SK-N-SH (cell line): ENCODE measurements around the gene PCK1. TPM values are rescaled to one million over a fixed set of nuclear protein-coding genes. Genes with fewer than 3 reads are reported as not detected.

Source experiments
- CTCF ChIA-PET: fragments of 300-600, 350-600 bp; formaldehyde crosslinking; extraction: SDS; loops from one replicate; lab custom pipeline; 2021; lab: Yijun Ruan, JAX
- POLR2A ChIA-PET: fragments of 350-600 bp; sonication (Branson Sonifier 250); formaldehyde crosslinking; extraction: SDS; loops from one replicate; lab custom pipeline; 2020; ENCODE audit warnings: antibody characterized with exemption, inconsistent platforms; lab: Yijun Ruan, JAX
- DNase-seq: peaks from one replicate; pipeline ENCODE4 v3.0.0; 2012
- H2AFZ ChIP-seq: fragments of 200-600 bp; sonication (generic); 2 replicates; pipeline ENCODE4 v1.8.1; 2016; ENCODE audit warnings: antibody characterized with exemption, mild to moderate bottlenecking, low read depth
- H3F3A ChIP-seq: fragments of 200-600 bp; sonication (generic); replicated peaks from 2 replicates; pipeline ENCODE3; 2016; ENCODE audit warnings: antibody characterized with exemption, mild to moderate bottlenecking; ENCODE audit not compliant: insufficient read depth
- H3K27ac ChIP-seq, 2 experiments: fragments of 200-500 bp in 1 of 2; fragments of 200-600 bp in 1 of 2; sonication (Bioruptor generic) in 1 of 2; sonication (generic), shearing (Covaris generic) in 1 of 2; 2 replicates each; pipeline versions ENCODE4 v1.5.1 to v1.6.1; 2014 to 2016; ENCODE audit warnings: low read depth in 2 of 2, inconsistent platforms in 1 of 2, low read length in 1 of 2, mild to moderate bottlenecking in 1 of 2, mixed read lengths in 1 of 2
- H3K27me3 ChIP-seq: fragments of 200-600 bp; sonication (generic), shearing (Covaris generic); 2 replicates; pipeline ENCODE4 v1.6.1; 2016; ENCODE audit warnings: mixed run types; ENCODE audit not compliant: insufficient read depth
- H3K36me3 ChIP-seq, 2 experiments: fragments of 200-500 bp in 1 of 2; fragments of 200-600 bp in 1 of 2; sonication (Bioruptor generic) in 1 of 2; sonication (generic) in 1 of 2; replicated peaks in 1 of 2; 2 replicates each; pipeline versions ENCODE3 to v1.5.1; 2014 to 2016; ENCODE audit warnings: low read length in 1 of 2, mild to moderate bottlenecking in 1 of 2; ENCODE audit not compliant: insufficient read depth in 2 of 2, control insufficient read depth in 1 of 2
- H3K4me1 ChIP-seq, 2 experiments: fragments of 200-500 bp in 1 of 2; fragments of 200-600 bp in 1 of 2; sonication (Bioruptor generic) in 1 of 2; sonication (generic), shearing (Covaris generic) in 1 of 2; 2 replicates each; pipeline versions ENCODE4 v1.5.1 to v1.6.1; 2014 to 2016; ENCODE audit warnings: low read depth in 1 of 2, low read length in 1 of 2, mixed run types in 1 of 2; ENCODE audit not compliant: insufficient read depth in 2 of 2, control insufficient read depth in 1 of 2
- H3K4me2 ChIP-seq: fragments of 200-600 bp; sonication (generic), shearing (Covaris generic); 2 replicates; pipeline ENCODE4 v1.6.1; 2017; ENCODE audit warnings: mixed run types
- H3K4me3 ChIP-seq, 2 experiments: fragments of 200-500 bp in 1 of 2; fragments of 200-600 bp in 1 of 2; sonication (Bioruptor generic) in 1 of 2; sonication (generic), shearing (Covaris generic) in 1 of 2; 2 replicates each; pipeline versions ENCODE4 v1.5.1 to v1.8.1; 2014 to 2016; ENCODE audit warnings: low read depth in 2 of 2, inconsistent platforms in 1 of 2, low read length in 1 of 2, mild to moderate bottlenecking in 1 of 2, mixed read lengths in 1 of 2, moderate library complexity in 1 of 2
- H3K79me2 ChIP-seq: fragments of 200-600 bp; sonication (generic); 2 replicates; pipeline ENCODE4 v1.8.1; 2017; ENCODE audit warnings: mild to moderate bottlenecking; ENCODE audit not compliant: insufficient read depth
- H3K9ac ChIP-seq: fragments of 200-600 bp; sonication (generic); 2 replicates; pipeline ENCODE4 v1.6.1; 2017; ENCODE audit warnings: mixed run types
- H3K9me2 ChIP-seq: fragments of 200-600 bp; sonication (generic); 2 replicates; pipeline ENCODE4 v1.6.1; 2017; ENCODE audit warnings: mixed run types
- H3K9me3 ChIP-seq: fragments of 200-600 bp; sonication (generic); 2 replicates; pipeline ENCODE4 v1.6.1; 2017; ENCODE audit warnings: mixed run types, mild to moderate bottlenecking, moderate library complexity
- H4K20me1 ChIP-seq: fragments of 200-600 bp; sonication (generic); 2 replicates; pipeline ENCODE4 v1.6.1; 2017; ENCODE audit warnings: mild to moderate bottlenecking, mixed run types; ENCODE audit not compliant: insufficient read depth
- CHD2 ChIP-seq: fragments of 150-350 bp; IDR thresholded peaks from 2 replicates; pipeline ENCODE4 v1.6.1; 2018; ENCODE audit warnings: low read length; ENCODE audit not compliant: partially characterized antibody
- EP300 ChIP-seq, 2 experiments: IDR thresholded peaks; 2 replicates each; pipeline versions ENCODE4 v1.4.0 to v1.6.1; 2012; ENCODE audit warnings: borderline replicate concordance in 1 of 2, low read depth in 1 of 2, low read length in 1 of 2
- FOXM1 ChIP-seq: IDR thresholded peaks from 2 replicates; pipeline ENCODE4 v1.4.0; 2012; ENCODE audit warnings: low read depth, mild to moderate bottlenecking
- GABPA ChIP-seq: IDR thresholded peaks from 2 replicates; pipeline ENCODE4 v1.4.0; 2012; ENCODE audit warnings: low read depth, mild to moderate bottlenecking
- GATA2 ChIP-seq: sonication (generic); formaldehyde crosslinking; IDR thresholded peaks from 2 replicates; pipeline ENCODE4 v1.5.0; 2020; ENCODE audit warnings: mild to moderate bottlenecking, missing genetic modification reagents
- MXI1 ChIP-seq: IDR thresholded peaks from 2 replicates; pipeline ENCODE4 v1.6.1; 2012; ENCODE audit warnings: mild to moderate bottlenecking, low read depth, low read length, improper control_type of control experiment
- RCOR1 ChIP-seq: fragments of 150-350 bp; IDR thresholded peaks from 2 replicates; pipeline ENCODE4 v1.6.1; 2017; ENCODE audit warnings: antibody characterized with exemption, low read length
- RXRA ChIP-seq: IDR thresholded peaks from 2 replicates; pipeline ENCODE4 v1.4.0; 2012; ENCODE audit warnings: low read depth, mild to moderate bottlenecking, borderline replicate concordance
- SMC3 ChIP-seq: IDR thresholded peaks from 2 replicates; pipeline ENCODE4 v1.6.1; 2012; ENCODE audit warnings: low read depth, low read length, improper control_type of control experiment
- TAF1 ChIP-seq: IDR thresholded peaks from 2 replicates; pipeline ENCODE4 v1.6.1; 2012; ENCODE audit warnings: low read depth, mild to moderate bottlenecking, low read length, moderate library complexity, borderline replicate concordance
- TCF12 ChIP-seq: IDR thresholded peaks from 2 replicates; pipeline ENCODE4 v1.4.0; 2012
- TEAD4 ChIP-seq: IDR thresholded peaks from 2 replicates; pipeline ENCODE4 v1.4.0; 2012; ENCODE audit warnings: mild to moderate bottlenecking, borderline replicate concordance; ENCODE audit not compliant: insufficient read depth
- ZBTB33 ChIP-seq: IDR thresholded peaks from 2 replicates; pipeline ENCODE4 v1.4.0; 2012; ENCODE audit warnings: low read depth, borderline replicate concordance
- WGBS: methylation state at CpG from one replicate; pipeline ENCODE4 v1.1.6; 2017; ENCODE audit warnings: low lambda C conversion rate; 5-methylcytosine and 5-hydroxymethylcytosine counted together
- polyA plus RNA-seq, 3 experiments: library from polyadenylated mRNA; depleted of rRNA; stranded (reverse); fragments of >200 nt; gene quantifications; 2 replicates each; pipeline ENCODE4 v1.2.3, GENCODE V29; 2012

Gene PCK1
- polyA plus RNA-seq, 1 of the 3 experiments (the other 2 are of a cell fraction) = not detected

DNA sequence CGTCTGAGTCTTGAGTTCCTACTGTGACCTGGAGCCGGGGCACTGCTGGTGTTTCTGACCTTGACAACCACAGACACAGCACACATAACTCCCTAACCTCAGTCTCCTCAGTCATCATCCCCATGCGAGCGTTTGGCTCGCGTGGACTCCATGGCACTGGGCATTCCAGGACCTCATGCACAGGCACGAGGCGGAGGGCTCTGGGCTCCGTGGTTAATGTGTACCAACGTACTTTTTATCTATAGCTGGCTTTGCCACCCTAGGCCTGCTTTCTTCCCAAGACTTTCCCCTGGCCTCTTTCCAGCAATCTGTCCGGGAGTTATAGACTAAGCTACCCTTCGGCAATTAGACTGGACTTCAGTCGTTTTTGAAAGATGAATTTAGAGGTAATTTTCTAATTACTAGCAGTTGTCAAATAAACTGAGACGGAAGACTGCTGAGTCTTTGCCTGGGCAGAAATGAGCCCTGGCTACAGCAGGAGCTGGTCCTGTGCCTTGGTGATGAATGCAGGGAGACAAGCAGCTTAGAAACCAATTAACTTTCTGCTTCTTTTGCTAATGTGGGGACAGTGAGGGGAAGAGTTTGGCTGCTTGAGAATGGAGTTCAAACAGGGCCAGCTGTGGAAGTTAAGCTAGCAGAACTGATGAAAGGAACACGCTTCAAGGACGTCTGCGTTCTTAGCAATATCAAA is 19.9 kb upstream of the PCK1 start:
- CTCF ChIA-PET = interaction anchor here (0.9 to 1.7 kb wide), 5 partner anchors 13 to 55 kb away, joined by 3 to 5 read pairs (median 4); no protein-coding TSS in a partner anchor
- H3K9me2 ChIP-seq = no peaks in the 10 kb centered on the region
- POLR2A ChIA-PET = no interaction called here
- H3K79me2 ChIP-seq = no peaks in the 10 kb centered on the region
- no peaks in the 10 kb centered on the region for H3F3A ChIP-seq
- no peaks in the 10 kb centered on the region for H3K9me3 ChIP-seq
- H3K27ac ChIP-seq = no peak overlapping the region
- no peak for TF ChIP-seq RXRA
- TF ChIP-seq GATA2 (CRISPR knock-in tag) = no peak
- TF ChIP-seq TAF1 = no peak
- TF ChIP-seq GABPA = no peak
- TF ChIP-seq SMC3 = no peak
- no peak for TF ChIP-seq CHD2
- TF ChIP-seq FOXM1 = no peak
- H3K9ac ChIP-seq = no peak overlapping the region
- DNase-seq = peak; percentile 15
- H3K4me1 ChIP-seq = peaks cover 0 to 9% of the 10 kb centered on the region in 2 experiments; a peak in 1 of 4 replicates
- H3K36me3 ChIP-seq = no peaks in the 10 kb centered on the region
- no peak overlapping the region for H2AFZ ChIP-seq
- 44% methylated on average over 17 of the region's 17 CpGs for WGBS
- H4K20me1 ChIP-seq = no peaks in the 10 kb centered on the region
- no peak overlapping the region for H3K4me3 ChIP-seq
- no peak overlapping the region for H3K4me2 ChIP-seq
- H3K27me3 ChIP-seq = peaks cover 16% of the 10 kb centered on the region

- Histone ChIP-seq H3K9ac (no peak overlapping the region), H3K36me3 (no peaks in the 10 kb centered on the region), H3F3A (no peaks in the 10 kb centered on the region), H3K27ac (no peak overlapping the region), H4K20me1 (no peaks in the 10 kb centered on the region), H3K4me3 (no peak overlapping the region), H3K79me2 (no peaks in the 10 kb centered on the region), H3K4me1 (peaks cover 0 to 9% of the 10 kb centered on the region in 2 experiments; a peak in 1 of 4 replicates), H3K27me3 (peaks cover 37% of the 10 kb centered on the region), H3K9me3 (no peaks in the 10 kb centered on the region), H3K9me2 (no peaks in the 10 kb centered on the region), H3K4me2 (no peak overlapping the region)
- ChIA-PET CTCF (interaction anchor here (1.3 kb wide), 1 partner anchor 52 kb away, joined by 3 read pairs; no protein-coding TSS in a partner anchor), POLR2A (no interaction called here)
- no peak for DNase-seq
- TF ChIP-seq EP300 (IDR thresholded peaks at IDR 0.05; ENCODE audit: borderline replicate concordance in 1 of 2, low read depth in 1 of 2, low read length in 1 of 2) = no peak
- TF ChIP-seq RCOR1 = no peak
- no peak for TF ChIP-seq MXI1
- no peak for TF ChIP-seq CHD2
- TF ChIP-seq, all 33 proteins: peak for 0
- no peak overlapping the region for H2AFZ ChIP-seq
- 20% methylated on average over 2 of the region's 2 CpGs for WGBS
Measured at GRCh38 chr20:57543754-57544153, 17.2 kb upstream of the PCK1 start.

DNA sequence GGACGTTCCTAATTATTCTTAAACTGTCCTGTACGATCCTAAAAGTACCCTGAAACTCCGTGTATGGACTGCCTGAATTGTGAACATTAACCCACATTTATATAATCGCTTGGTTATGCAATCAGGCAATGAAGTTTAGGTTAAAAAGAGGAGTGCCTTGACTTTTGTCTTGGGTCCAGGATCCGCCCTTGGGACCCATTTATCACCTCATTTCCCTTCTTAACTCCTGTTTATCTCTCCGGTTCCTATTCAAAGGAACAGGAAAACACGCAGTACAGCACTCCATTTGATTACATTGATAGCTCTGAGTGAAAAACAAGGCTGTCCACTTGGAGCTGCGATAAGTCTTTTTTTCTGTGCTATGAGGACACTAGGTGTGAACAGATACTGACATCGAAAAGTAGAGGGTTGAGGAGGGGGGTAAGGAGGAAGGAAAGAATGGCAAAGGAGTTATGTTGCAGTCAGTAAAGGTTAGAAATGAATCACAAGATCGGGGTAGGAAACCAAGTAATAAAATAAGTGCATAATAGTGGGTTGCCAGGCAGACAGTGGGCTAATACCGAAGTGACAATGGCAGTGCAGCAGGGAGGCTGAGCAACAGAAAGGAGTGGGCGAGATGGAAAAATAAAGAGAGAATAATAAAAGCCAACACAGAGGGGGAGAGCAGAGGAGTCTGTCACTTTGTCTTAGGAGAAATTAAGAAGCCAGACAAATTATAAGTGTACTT is 15.9 kb upstream of the PCK1 start:
- Histone ChIP-seq H3K79me2 (no peaks in the 10 kb centered on the region), H3K27me3 (peaks cover 39% of the 10 kb centered on the region), H2AFZ (no peak overlapping the region), H3K9me2 (no peaks in the 10 kb centered on the region), H3F3A (no peaks in the 10 kb centered on the region), H3K9me3 (no peaks in the 10 kb centered on the region), H3K4me3 (no peak overlapping the region), H3K4me1 (peaks cover 0 to 9% of the 10 kb centered on the region in 2 experiments; a peak in 1 of 4 replicates), H4K20me1 (no peaks in the 10 kb centered on the region)
- POLR2A ChIA-PET = no interaction called here
- no peak for TF ChIP-seq TCF12
- no peak for TF ChIP-seq TEAD4
- no peak for TF ChIP-seq ZBTB33
- no peak for TF ChIP-seq RCOR1
- TF ChIP-seq, all 33 proteins: peak for 0
- H3K27ac ChIP-seq = no peak overlapping the region
- no peaks in the 10 kb centered on the region for H3K36me3 ChIP-seq
- CTCF ChIA-PET = interaction anchor here (1.3 kb wide), 1 partner anchor 51 kb away, joined by 3 read pairs; no protein-coding TSS in a partner anchor
- DNase-seq = no peak
- no peak overlapping the region for H3K9ac ChIP-seq
- WGBS = 34% methylated on average over 12 of the region's 12 CpGs
- H3K4me2 ChIP-seq = no peak overlapping the region
